Panc1 (cell line): ENCODE results near the gene FBN1. TPM values are rescaled to one million over a fixed set of nuclear protein-coding genes. Genes with fewer than 3 reads are reported as not detected.

Experiments
- ATAC-seq: fragments of 200-7000 bp; cut with Tn5 transposase; 2 replicates; pipeline ENCODE4 v1.9.1; 2020; ENCODE audit warnings: mild to moderate bottlenecking, moderate library complexity
- BruUV-seq: library from RNA; stranded (reverse); fragments of 400-500 nt; replicated peaks from 2 replicates; lab custom pipeline; 2021; lab: Mats Ljungman, UMichigan
- CTCF ChIA-PET: fragments of 300-600 bp; sonication (Branson Sonifier 250); formaldehyde crosslinking; loops from one replicate; lab custom pipeline; 2022; ENCODE audit warnings: antibody characterized with exemption; lab: Charles Lee
- POLR2A ChIA-PET: fragments of 300-600 bp; sonication (Branson Sonifier 250); formaldehyde crosslinking; loops from one replicate; lab custom pipeline; 2022; ENCODE audit warnings: antibody characterized with exemption; lab: Charles Lee
- DNase-seq: peaks from one replicate; pipeline ENCODE4 v3.0.0-alpha.2; 2010; ENCODE audit warnings: low read depth, low spot score
- H3K27ac ChIP-seq: 2 replicates; pipeline ENCODE4 v1.5.1; 2011; ENCODE audit warnings: mild to moderate bottlenecking, low read length, inconsistent platforms
- H3K27me3 ChIP-seq: fragments of 200-500 bp; sonication (Bioruptor generic); 2 replicates; pipeline ENCODE4 v1.6.0; 2014; ENCODE audit warnings: low read length, inconsistent platforms; ENCODE audit not compliant: control insufficient read depth, insufficient read depth
- H3K36me3 ChIP-seq: fragments of 200-500 bp; sonication (Bioruptor generic); 2 replicates; pipeline ENCODE4 v1.5.1; 2014; ENCODE audit warnings: inconsistent platforms, mild to moderate bottlenecking, low read length, moderate library complexity; ENCODE audit not compliant: control insufficient read depth, insufficient read depth
- H3K4me1 ChIP-seq: 2 replicates; pipeline ENCODE4 v1.5.1; 2011; ENCODE audit warnings: inconsistent platforms, mild to moderate bottlenecking, low read length, moderate library complexity; ENCODE audit not compliant: control insufficient read depth, insufficient read depth
- H3K4me3 ChIP-seq, 2 experiments: 2 replicates each; pipeline ENCODE4 v1.5.1; 2011 to 2012; ENCODE audit warnings: low read depth in 2 of 2, low read length in 2 of 2, mild to moderate bottlenecking in 2 of 2, inconsistent platforms in 1 of 2, moderate library complexity in 1 of 2
- H3K9me3 ChIP-seq: fragments of 200-500 bp; sonication (Bioruptor generic); 2 replicates; pipeline ENCODE4 v1.5.1; 2014; ENCODE audit warnings: low read depth, mild to moderate bottlenecking, inconsistent platforms, low read length, moderate library complexity; ENCODE audit not compliant: control insufficient read depth, insufficient read depth
- CTCF ChIP-seq: fragments of 450-650 bp; IDR thresholded peaks from 2 replicates; pipeline ENCODE4 v1.5.1; 2017; ENCODE audit warnings: mild to moderate bottlenecking
- POLR2AphosphoS5 ChIP-seq: IDR thresholded peaks from 2 replicates; pipeline ENCODE4 v1.6.1; 2012; ENCODE audit warnings: mild to moderate bottlenecking, low read depth, low read length, moderate library complexity
- REST ChIP-seq, 2 experiments: IDR thresholded peaks; 2 replicates each; pipeline ENCODE4 v1.6.1; 2011 to 2012; ENCODE audit warnings: low read depth in 2 of 2, control low read depth in 1 of 2, low read length in 1 of 2, mild to moderate bottlenecking in 1 of 2, moderate library complexity in 1 of 2; ENCODE audit not compliant: insufficient read depth in 1 of 2
- SIN3A ChIP-seq: IDR thresholded peaks from 2 replicates; pipeline ENCODE4 v1.6.1; 2012; ENCODE audit warnings: low read depth, mild to moderate bottlenecking, low read length, moderate library complexity, borderline replicate concordance; ENCODE audit not compliant: insufficient read depth
- TCF7L2 ChIP-seq: IDR thresholded peaks from 2 replicates; pipeline ENCODE4 v1.6.1; 2011; ENCODE audit warnings: mild to moderate bottlenecking, low read depth, low read length, inconsistent platforms
- in situ Hi-C: cut with HindIII; loops from 2 replicates; pipeline ENCODE4 v1.10.0; 2016; ENCODE audit warnings: low sequenced_read_pairs, low pct_unique_long_range_greater_than_20kb
- intact Hi-C: fragments of 100-400 bp; cut with micrococcal nuclease; formaldehyde crosslinking; loops from one replicate; pipeline ENCODE4 v1.10.0; 2022; ENCODE audit not compliant: unreplicated experiment
- total RNA-seq: library from RNA; stranded (reverse); gene quantifications from one replicate; pipeline ENCODE4 v1.2.1, GENCODE V29; 2021; ENCODE audit not compliant: unreplicated experiment

The FBN1 gene
- total RNA-seq, 1 experiment from 2014 or later = 0.46 TPM

- H3K4me1 ChIP-seq = no peaks in the 10 kb centered on the region
- H3K36me3 ChIP-seq = no peaks in the 10 kb centered on the region
- TF ChIP-seq POLR2AphosphoS5 = no peak
- no peak for TF ChIP-seq SIN3A
- TF ChIP-seq CTCF = no peak
- no peak for TF ChIP-seq REST (IDR thresholded peaks at IDR 0.05; ENCODE audit: insufficient read depth in 1 of 2, low read depth in 2 of 2, low read length in 1 of 2)
- TF ChIP-seq TCF7L2 = no peak
- no peaks in the 10 kb centered on the region for H3K9me3 ChIP-seq
- no peak overlapping the region for H3K27ac ChIP-seq
- ChIA-PET POLR2A (no interaction called here), CTCF (no interaction called here)
- no peaks in the 10 kb centered on the region for H3K27me3 ChIP-seq
- BruUV-seq = no TSS peak
- ATAC-seq = no peak
- intact Hi-C loops = no loop called here
- no peak for DNase-seq
- no peak overlapping the region for H3K4me3 ChIP-seq
- in situ Hi-C loops = no loop called here
These were observed 186.6 kb downstream of the FBN1 start for GRCh38 chr15:48458876-48459275.

GRCh38 chr15:48456134-48456533 is 189.4 kb downstream of the FBN1 start:
- Histone ChIP-seq H3K4me3 (no peak overlapping the region), H3K9me3 (no peaks in the 10 kb centered on the region), H3K27me3 (no peaks in the 10 kb centered on the region), H3K36me3 (no peaks in the 10 kb centered on the region), H3K27ac (no peak overlapping the region), H3K4me1 (no peaks in the 10 kb centered on the region)
- in situ Hi-C loops = no loop called here
- intact Hi-C loops = no loop called here
- ATAC-seq (no peak), DNase-seq (no peak)
- CTCF ChIA-PET = no interaction called here
- no peak for TF ChIP-seq SIN3A
- POLR2A ChIA-PET = no interaction called here
- BruUV-seq = no TSS peak

- intact Hi-C loops = no loop called here
- Histone ChIP-seq H3K4me3 (no peak overlapping the region), H3K27me3 (no peaks in the 10 kb centered on the region), H3K27ac (no peak overlapping the region), H3K4me1 (no peaks in the 10 kb centered on the region), H3K36me3 (no peaks in the 10 kb centered on the region), H3K9me3 (no peaks in the 10 kb centered on the region)
- ATAC-seq = no peak
- CTCF ChIA-PET = no interaction called here
- no TSS peak for BruUV-seq
- POLR2A ChIA-PET = no interaction called here
- TF ChIP-seq TCF7L2 (no peak), POLR2AphosphoS5 (no peak), CTCF (no peak), REST (IDR thresholded peaks at IDR 0.05; ENCODE audit: insufficient read depth in 1 of 2, low read depth in 2 of 2, low read length in 1 of 2) (no peak), SIN3A (no peak)
- no peak for DNase-seq
- in situ Hi-C loops = no loop called here
These were observed 193.8 kb downstream of the FBN1 start for GRCh38 chr15:48451736-48452135.
